CD14-positive monocyte (primary cell): ENCODE measurements around the gene BNC2. TPM values are rescaled to one million over a fixed set of nuclear protein-coding genes. Genes with fewer than 3 reads are reported as not detected.

Experiments used
- DNase-seq, 3 donors: peaks; one replicate each; pipeline ENCODE4 v3.0.0-alpha.2; 2011 to 2022
- H2AFZ ChIP-seq: 2 replicates; pipeline ENCODE4 v1.6.0; 2012; ENCODE audit warnings: mild to moderate bottlenecking, low read depth, low read length, inconsistent platforms; ENCODE audit not compliant: insufficient read depth, poor library complexity, severe bottlenecking
- H3K27ac ChIP-seq, 2 donors: 1 replicate in 1 of 2; 2 replicates in 1 of 2; pipeline ENCODE4 v1.5.1; 2012 to 2013; ENCODE audit warnings: low read length in 2 of 2, control low read depth in 1 of 2, inconsistent platforms in 1 of 2, low read depth in 1 of 2, mild to moderate bottlenecking in 1 of 2
- H3K27me3 ChIP-seq, 2 donors: one replicate each; pipeline versions ENCODE4 v1.6.0 to v1.6.1; 2011 to 2013; ENCODE audit warnings: low read length in 2 of 2; ENCODE audit not compliant: control insufficient read depth in 2 of 2, insufficient read depth in 2 of 2
- H3K36me3 ChIP-seq, 2 donors: replicated peaks in 1 of 2; 1 replicate in 1 of 2; 2 replicates in 1 of 2; pipeline versions ENCODE4 v1.5.1 to v1.6.1; 2012 to 2013; ENCODE audit warnings: low read length in 2 of 2, control low read depth in 1 of 2, inconsistent platforms in 1 of 2, mild to moderate bottlenecking in 1 of 2; ENCODE audit not compliant: insufficient read depth in 2 of 2, control insufficient read depth in 1 of 2
- H3K4me1 ChIP-seq, 2 donors: 1 replicate in 1 of 2; 2 replicates in 1 of 2; pipeline versions ENCODE4 v1.5.1 to v1.6.1; 2012 to 2013; ENCODE audit warnings: low read length in 2 of 2, control low read depth in 1 of 2, inconsistent platforms in 1 of 2, mild to moderate bottlenecking in 1 of 2, moderate library complexity in 1 of 2; ENCODE audit not compliant: insufficient read depth in 2 of 2, control insufficient read depth in 1 of 2
- H3K4me2 ChIP-seq: replicated peaks from 2 replicates; pipeline ENCODE3; 2012; ENCODE audit warnings: low read length, moderate library complexity, mild to moderate bottlenecking; ENCODE audit not compliant: poor library complexity, severe bottlenecking; ENCODE audit errors: extremely low read depth
- H3K4me3 ChIP-seq, 3 experiments: fragments of 200-600 bp in 1 of 3; sonication (generic) in 1 of 3; replicated peaks in 1 of 3; 1 replicate in 2 of 3; 2 replicates in 1 of 3; pipeline ENCODE4 v1.5.1; 2011 to 2013; ENCODE audit warnings: low read length in 3 of 3, mild to moderate bottlenecking in 3 of 3, control low read depth in 2 of 3, low read depth in 2 of 3, inconsistent platforms in 1 of 3, moderate library complexity in 1 of 3
- H3K79me2 ChIP-seq: 2 replicates; pipeline ENCODE4 v1.6.0; 2012; ENCODE audit warnings: mild to moderate bottlenecking, control low read depth, inconsistent platforms, low read length, moderate library complexity; ENCODE audit not compliant: insufficient read depth
- H3K9ac ChIP-seq: 2 replicates; pipeline ENCODE4 v1.6.0; 2017; ENCODE audit warnings: low read length, mild to moderate bottlenecking; ENCODE audit not compliant: insufficient read depth, poor library complexity, severe bottlenecking
- H3K9me3 ChIP-seq, 2 donors: replicated peaks in 1 of 2; 1 replicate in 1 of 2; 2 replicates in 1 of 2; pipeline versions ENCODE4 v1.5.1 to v1.6.1; 2012 to 2013; ENCODE audit warnings: low read length in 2 of 2, control low read depth in 1 of 2; ENCODE audit not compliant: control insufficient read depth in 1 of 2, insufficient read depth in 1 of 2
- H4K20me1 ChIP-seq: 2 replicates; pipeline ENCODE4 v1.6.0; 2012; ENCODE audit warnings: mild to moderate bottlenecking, low read length, control low read depth, moderate library complexity; ENCODE audit not compliant: insufficient read depth
- H3K27ac Mint-ChIP-seq, 7 donors: one replicate each; pipeline ENCODE4 v1.8.0; 2020; ENCODE audit warnings: mild to moderate bottlenecking in 7 of 7, mixed read lengths in 7 of 7, moderate library complexity in 6 of 7, inconsistent platforms in 2 of 7
- H3K27me3 Mint-ChIP-seq, 3 donors: one replicate each; pipeline ENCODE4 v1.8.0; 2021 to 2022; ENCODE audit warnings: low read depth in 3 of 3, mild to moderate bottlenecking in 3 of 3, mixed read lengths in 3 of 3, moderate library complexity in 3 of 3, inconsistent platforms in 1 of 3
- H3K36me3 Mint-ChIP-seq, 2 donors: one replicate each; pipeline ENCODE4 v1.8.0; 2020; ENCODE audit warnings: mixed read lengths in 2 of 2, inconsistent platforms in 1 of 2, mild to moderate bottlenecking in 1 of 2
- H3K4me1 Mint-ChIP-seq: one replicate; pipeline ENCODE4 v1.8.0; 2020; ENCODE audit warnings: mild to moderate bottlenecking, mixed read lengths
- H3K4me3 Mint-ChIP-seq, 2 donors: one replicate each; pipeline ENCODE4 v1.8.0; 2020; ENCODE audit warnings: mild to moderate bottlenecking in 2 of 2, mixed read lengths in 2 of 2, moderate library complexity in 1 of 2
- H3K9me3 Mint-ChIP-seq, 7 donors: one replicate each; pipeline ENCODE4 v1.8.0; 2020 to 2022; ENCODE audit warnings: mixed read lengths in 7 of 7, mild to moderate bottlenecking in 6 of 7, moderate library complexity in 6 of 7, inconsistent platforms in 2 of 7
- CTCF ChIP-seq: fragments of 200-600 bp; IDR thresholded peaks from one replicate; pipeline ENCODE4 v1.8.0; 2022; ENCODE audit warnings: antibody characterized with exemption, mild to moderate bottlenecking
- WGBS: methylation state at CpG from one replicate; pipeline ENCODE4 v1.1.5; 2013; ENCODE audit warnings: missing lambda C conversion rate; ENCODE audit not compliant: insufficient coverage; 5-methylcytosine and 5-hydroxymethylcytosine counted together
- intact Hi-C, 2 donors: fragments of 100-400 bp; cut with micrococcal nuclease; formaldehyde crosslinking; loops; one replicate each; pipeline versions ENCODE4 v1.15.0 to v1.15.1; 2023
- polyA plus RNA-seq, 3 donors: library from polyadenylated mRNA; depleted of rRNA in 1 of 3; unstranded in 2 of 3; stranded (reverse) in 1 of 3; fragments of 300-500 nt in 2 of 3; fragments of >200 nt in 1 of 3; fragmentation: Illumina TruSeq in 2 of 3; gene quantifications; 1 replicate in 2 of 3; 2 replicates in 1 of 3; pipeline ENCODE4 v1.2.3, GENCODE V29; 2012 to 2021

The BNC2 gene
- polyA plus RNA-seq, 3 donors, result 0.01 TPM; not detected in 2

GRCh38 chr9:16727452-16728136 lies 142.9 kb downstream of the BNC2 start:
- H3K27ac Mint-ChIP-seq, result no peak overlapping the region
- intact Hi-C loops, result no loop called here

More at GRCh38 chr9:16727452-16728136, 142.9 kb downstream of the BNC2 start:
- Histone ChIP-seq H3K36me3 (no peaks in the 10 kb centered on the region), H3K4me1 (peaks cover 0 to 3% of the 10 kb centered on the region in 2 donors), H3K9me3 (peaks cover 0 to 4% of the 10 kb centered on the region in 2 donors), H3K79me2 (no peaks in the 10 kb centered on the region), H3K27ac (no peak overlapping the region), H3K4me3 (no peak overlapping the region), H4K20me1 (no peaks in the 10 kb centered on the region), H2AFZ (no peak overlapping the region), H3K4me2 (peak overlapping the region; percentile 47), H3K27me3 (peaks cover 41 to 52% of the 10 kb centered on the region in 2 donors), H3K9ac (no peak overlapping the region)
- H3K4me3 Mint-ChIP-seq, result peak overlapping the region in 1 of 2 donors; percentile 86
- WGBS, result 33% methylated on average over 3 of the region's 7 CpGs
- peaks cover 40 to 47% (median 47%) of the 10 kb centered on the region in 3 donors for H3K27me3 Mint-ChIP-seq
- no peaks in the 10 kb centered on the region for H3K36me3 Mint-ChIP-seq
- H3K4me1 Mint-ChIP-seq, result peaks cover 9% of the 10 kb centered on the region
- TF ChIP-seq CTCF, result no peak
- DNase-seq, result no peak
- H3K9me3 Mint-ChIP-seq, result peaks cover 0 to 7% (median 2%) of the 10 kb centered on the region in 7 donors
